Caco-2 (cell line): Measurements from ENCODE around the gene ADGRE3. TPM values are rescaled to one million over a fixed set of nuclear protein-coding genes. Genes with fewer than 3 reads are reported as not detected.

Source experiments
- BruUV-seq: library from RNA; stranded (reverse); fragments of 400-500 nt; replicated peaks from 2 replicates; lab custom pipeline; 2021; lab: Mats Ljungman, UMichigan
- CTCF ChIA-PET: fragments of 300-600 bp; sonication (Branson Sonifier 250); formaldehyde crosslinking; loops from one replicate; lab custom pipeline; 2022; ENCODE audit warnings: antibody characterized with exemption; lab: Charles Lee
- POLR2A ChIA-PET: fragments of 300-600 bp; sonication (Branson Sonifier 250); formaldehyde crosslinking; loops from one replicate; lab custom pipeline; 2022; ENCODE audit warnings: antibody characterized with exemption; lab: Charles Lee
- DNase-seq, 2 experiments: peaks; one replicate each; pipeline versions ENCODE4 v3.0.0 to v3.0.0-alpha.2; 2020 to 2022
- H3K27me3 ChIP-seq: replicated peaks from 2 replicates; pipeline ENCODE4 v1.6.0; 2011; ENCODE audit warnings: low read length; ENCODE audit not compliant: control insufficient read depth, insufficient read depth
- H3K36me3 ChIP-seq: 2 replicates; pipeline ENCODE4 v1.5.1; 2011; ENCODE audit warnings: low read length; ENCODE audit not compliant: control insufficient read depth, insufficient read depth
- H3K4me1 ChIP-seq: fragments of 250-450 bp; sonication (Bioruptor Pico); 2 replicates; pipeline ENCODE4 v1.5.1; 2020; ENCODE audit warnings: mild to moderate bottlenecking
- H3K4me3 ChIP-seq: 2 replicates; pipeline ENCODE4 v1.5.1; 2011; ENCODE audit warnings: low read depth, mild to moderate bottlenecking, control low read depth, low read length
- H3K9me3 ChIP-seq: fragments of 250-450 bp; sonication (Bioruptor Pico); 2 replicates; pipeline ENCODE4 v1.5.1; 2020; ENCODE audit warnings: mild to moderate bottlenecking, moderate library complexity
- H3K27ac Mint-ChIP-seq: one replicate; pipeline ENCODE4 v1.8.0; 2022; ENCODE audit warnings: mixed read lengths; ENCODE audit not compliant: unreplicated experiment
- H3K27me3 Mint-ChIP-seq: one replicate; pipeline ENCODE4 v1.8.0; 2022; ENCODE audit warnings: mixed read lengths; ENCODE audit not compliant: insufficient read depth, unreplicated experiment
- H3K36me3 Mint-ChIP-seq: one replicate; pipeline ENCODE4 v1.8.0; 2022; ENCODE audit warnings: mild to moderate bottlenecking, mixed read lengths; ENCODE audit not compliant: insufficient read depth, unreplicated experiment
- H3K4me1 Mint-ChIP-seq: one replicate; pipeline ENCODE4 v1.8.0; 2022; ENCODE audit warnings: low read depth, mixed read lengths; ENCODE audit not compliant: unreplicated experiment
- H3K4me3 Mint-ChIP-seq: one replicate; pipeline ENCODE4 v1.8.0; 2022; ENCODE audit warnings: mild to moderate bottlenecking, moderate library complexity, mixed read lengths; ENCODE audit not compliant: unreplicated experiment
- H3K9me3 Mint-ChIP-seq: one replicate; pipeline ENCODE4 v1.8.0; 2022; ENCODE audit warnings: mixed read lengths; ENCODE audit not compliant: unreplicated experiment
- intact Hi-C: fragments of 100-400 bp; cut with micrococcal nuclease; formaldehyde crosslinking; loops from one replicate; pipeline ENCODE4 v1.10.0; 2022; ENCODE audit not compliant: unreplicated experiment
- total RNA-seq: library from RNA; stranded (reverse); gene quantifications from 2 replicates; pipeline ENCODE4 v1.2.3, GENCODE V29; 2022
- TF ChIP-seq, protein P1 (sequence below), 2 experiments: fragments of 200-600 bp in 1 of 2; IDR thresholded peaks; 1 replicate in 1 of 2; 2 replicates in 1 of 2; pipeline versions ENCODE4 v1.5.1 to v1.8.0; 2011 to 2022; ENCODE audit warnings: antibody characterized with exemption in 1 of 2, control low read depth in 1 of 2, inconsistent platforms in 1 of 2, low read depth in 1 of 2, low read length in 1 of 2, mild to moderate bottlenecking in 1 of 2, moderate library complexity in 1 of 2; ENCODE audit not compliant: insufficient read depth in 1 of 2, severe bottlenecking in 1 of 2, unreplicated experiment in 1 of 2

ADGRE3 gene
- total RNA-seq, 1 experiment from 2014 or later, result not detected

DNA sequence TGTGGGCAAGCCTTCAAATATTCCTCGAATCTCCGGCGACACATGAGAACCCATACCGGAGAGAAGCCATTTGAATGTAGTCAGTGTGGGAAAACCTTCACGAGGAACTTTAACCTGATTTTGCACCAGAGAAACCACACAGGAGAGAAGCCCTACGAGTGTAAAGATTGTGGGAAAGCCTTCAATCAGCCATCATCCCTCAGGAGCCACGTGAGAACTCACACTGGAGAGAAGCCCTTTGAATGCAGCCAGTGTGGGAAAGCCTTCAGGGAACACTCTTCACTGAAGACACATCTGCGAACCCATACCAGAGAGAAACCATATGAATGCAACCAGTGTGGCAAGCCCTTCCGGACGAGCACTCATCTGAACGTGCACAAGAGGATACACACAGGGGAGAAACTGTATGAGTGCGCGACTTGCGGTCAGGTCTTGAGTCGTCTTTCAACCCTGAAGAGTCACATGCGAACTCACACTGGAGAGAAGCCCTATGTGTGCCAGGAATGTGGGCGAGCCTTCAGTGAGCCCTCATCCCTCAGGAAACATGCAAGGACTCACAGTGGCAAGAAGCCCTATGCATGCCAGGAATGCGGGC lies 44.0 kb upstream of the ADGRE3 start:
- H3K36me3 Mint-ChIP-seq, result no peaks in the 10 kb centered on the region
- POLR2A ChIA-PET, result no interaction called here
- Histone ChIP-seq H3K9me3 (peaks cover 21% of the 10 kb centered on the region), H3K4me1 (no peaks in the 10 kb centered on the region), H3K36me3 (no peaks in the 10 kb centered on the region), H3K4me3 (no peak overlapping the region), H3K27me3 (no peaks in the 10 kb centered on the region)
- no peak overlapping the region for H3K27ac Mint-ChIP-seq
- no peak for DNase-seq
- H3K27me3 Mint-ChIP-seq, result no peaks in the 10 kb centered on the region
- BruUV-seq, result no TSS peak
- intact Hi-C loops, result no loop called here
- H3K4me3 Mint-ChIP-seq, result no peak overlapping the region
- CTCF ChIA-PET, result no interaction called here
- H3K9me3 Mint-ChIP-seq, result peaks cover 39% of the 10 kb centered on the region
- TF ChIP-seq, protein P1, sequence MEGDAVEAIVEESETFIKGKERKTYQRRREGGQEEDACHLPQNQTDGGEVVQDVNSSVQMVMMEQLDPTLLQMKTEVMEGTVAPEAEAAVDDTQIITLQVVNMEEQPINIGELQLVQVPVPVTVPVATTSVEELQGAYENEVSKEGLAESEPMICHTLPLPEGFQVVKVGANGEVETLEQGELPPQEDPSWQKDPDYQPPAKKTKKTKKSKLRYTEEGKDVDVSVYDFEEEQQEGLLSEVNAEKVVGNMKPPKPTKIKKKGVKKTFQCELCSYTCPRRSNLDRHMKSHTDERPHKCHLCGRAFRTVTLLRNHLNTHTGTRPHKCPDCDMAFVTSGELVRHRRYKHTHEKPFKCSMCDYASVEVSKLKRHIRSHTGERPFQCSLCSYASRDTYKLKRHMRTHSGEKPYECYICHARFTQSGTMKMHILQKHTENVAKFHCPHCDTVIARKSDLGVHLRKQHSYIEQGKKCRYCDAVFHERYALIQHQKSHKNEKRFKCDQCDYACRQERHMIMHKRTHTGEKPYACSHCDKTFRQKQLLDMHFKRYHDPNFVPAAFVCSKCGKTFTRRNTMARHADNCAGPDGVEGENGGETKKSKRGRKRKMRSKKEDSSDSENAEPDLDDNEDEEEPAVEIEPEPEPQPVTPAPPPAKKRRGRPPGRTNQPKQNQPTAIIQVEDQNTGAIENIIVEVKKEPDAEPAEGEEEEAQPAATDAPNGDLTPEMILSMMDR (IDR thresholded peaks at IDR 0.05; ENCODE audit: insufficient read depth in 1 of 2, low read depth in 1 of 2, low read length in 1 of 2, severe bottlenecking in 1 of 2, unreplicated experiment in 1 of 2), result no peak
- no peaks in the 10 kb centered on the region for H3K4me1 Mint-ChIP-seq

DNA sequence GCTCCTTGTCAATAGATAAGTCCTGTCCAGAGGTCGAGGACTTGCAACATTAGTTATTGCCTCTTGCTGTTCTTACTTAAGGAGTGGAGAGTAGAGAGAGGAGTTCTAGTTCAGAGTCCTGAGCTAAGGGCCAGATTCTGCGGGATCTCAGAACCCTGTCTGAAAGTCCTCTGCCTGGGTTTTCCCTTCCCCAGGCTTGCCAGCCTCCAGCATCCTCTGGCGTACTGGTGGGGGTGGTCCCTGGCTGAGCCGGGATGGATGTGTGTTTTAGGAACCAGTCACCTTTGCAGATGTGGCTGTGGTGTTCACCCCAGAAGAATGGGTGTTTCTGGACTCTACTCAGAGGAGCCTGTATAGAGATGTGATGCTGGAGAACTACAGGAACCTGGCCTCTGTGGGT lies 41.2 kb upstream of the ADGRE3 start:
- H3K9me3 ChIP-seq, result peaks cover 17% of the 10 kb centered on the region
- no peak for DNase-seq

DNA sequence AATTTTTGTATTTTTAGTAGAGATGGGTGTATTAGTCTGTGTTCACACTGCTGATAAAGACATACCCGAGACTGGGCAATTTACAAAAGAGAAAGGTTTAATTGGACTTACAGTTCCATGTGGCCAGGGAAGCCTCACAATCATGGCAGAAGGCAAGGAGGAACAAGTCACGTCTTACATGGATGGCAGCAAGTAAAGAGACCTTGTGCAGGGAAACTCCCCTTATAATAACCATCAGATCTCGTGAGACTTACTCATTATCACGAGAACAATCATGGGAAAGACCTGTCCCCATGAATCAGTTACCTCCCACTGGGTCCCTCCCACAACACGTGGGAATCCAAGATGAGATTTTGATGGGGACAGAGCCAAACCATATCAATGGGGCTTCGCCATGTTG lies 29.8 kb upstream of the ADGRE3 start:
- TF ChIP-seq, protein P1 (IDR thresholded peaks at IDR 0.05; ENCODE audit: insufficient read depth in 1 of 2, low read depth in 1 of 2, low read length in 1 of 2, severe bottlenecking in 1 of 2, unreplicated experiment in 1 of 2), result no peak
- Mint-ChIP-seq H3K36me3 (peaks cover 5% of the 10 kb centered on the region), H3K4me3 (no peak overlapping the region), H3K27ac (no peak overlapping the region), H3K4me1 (no peaks in the 10 kb centered on the region), H3K9me3 (peaks cover 5% of the 10 kb centered on the region), H3K27me3 (no peaks in the 10 kb centered on the region)
- DNase-seq, result no peak
- ChIA-PET CTCF (no interaction called here), POLR2A (no interaction called here)
- no peaks in the 10 kb centered on the region for H3K4me1 ChIP-seq
- no peak overlapping the region for H3K4me3 ChIP-seq
- BruUV-seq, result no TSS peak
- H3K36me3 ChIP-seq, result no peaks in the 10 kb centered on the region
- H3K27me3 ChIP-seq, result no peaks in the 10 kb centered on the region
- intact Hi-C loops, result no loop called here
- no peaks in the 10 kb centered on the region for H3K9me3 ChIP-seq

More for the DNA sequence above, 41.2 kb upstream of the ADGRE3 start:
- Mint-ChIP-seq H3K27me3 (no peaks in the 10 kb centered on the region), H3K36me3 (no peaks in the 10 kb centered on the region), H3K27ac (no peak overlapping the region), H3K9me3 (peaks cover 32% of the 10 kb centered on the region), H3K4me3 (no peak overlapping the region), H3K4me1 (no peaks in the 10 kb centered on the region)
- no peaks in the 10 kb centered on the region for H3K36me3 ChIP-seq
- intact Hi-C loops, result no loop called here
- ChIA-PET CTCF (interaction anchor here (0.5 kb wide), 1 partner anchor 87 kb away, joined by 8 read pairs; no protein-coding TSS in a partner anchor), POLR2A (no interaction called here)
- no peaks in the 10 kb centered on the region for H3K4me1 ChIP-seq
- TF ChIP-seq, protein P1 (IDR thresholded peaks at IDR 0.05; ENCODE audit: insufficient read depth in 1 of 2, low read depth in 1 of 2, low read length in 1 of 2, severe bottlenecking in 1 of 2, unreplicated experiment in 1 of 2), result no peak
- no peaks in the 10 kb centered on the region for H3K27me3 ChIP-seq
- no peak overlapping the region for H3K4me3 ChIP-seq
- BruUV-seq, result no TSS peak
